SH-SY5Y (cell line): ENCODE measurements around the gene KLKB1.

Source experiments
- GATA2 ChIP-seq: IDR thresholded peaks from 2 replicates; pipeline ENCODE4 v1.6.1; 2011; ENCODE audit warnings: mild to moderate bottlenecking, low read depth, low read length
- GATA3 ChIP-seq: IDR thresholded peaks from 2 replicates; pipeline ENCODE4 v1.6.1; 2011; ENCODE audit warnings: low read depth, mild to moderate bottlenecking, low read length, moderate library complexity

- TF ChIP-seq GATA2, result no peak
- no peak for TF ChIP-seq GATA3
Observed at GRCh38 chr4:186190581-186191199, 36.6 kb upstream of the KLKB1 start.
